Fibroblast of lung (primary cell): Measurements from ENCODE around the gene RPUSD4. TPM values are rescaled to one million over a fixed set of nuclear protein-coding genes. Genes with fewer than 3 reads are reported as not detected.

Experiments
- DNase-seq, 2 donors: peaks; one replicate each; pipeline versions ENCODE4 v3.0.0 to v3.0.0-alpha.2; 2010; ENCODE audit warnings: low read depth in 2 of 2
- H2AFZ ChIP-seq: 2 replicates; pipeline ENCODE4 v1.5.1; 2012; ENCODE audit warnings: low read length, control low read depth, inconsistent platforms
- H3K27ac ChIP-seq: 2 replicates; pipeline ENCODE4 v1.5.1; 2011; ENCODE audit warnings: low read length, control low read depth; ENCODE audit not compliant: insufficient read depth
- H3K27me3 ChIP-seq: 2 replicates; pipeline ENCODE4 v1.5.1; 2011; ENCODE audit warnings: mild to moderate bottlenecking, low read length; ENCODE audit not compliant: control insufficient read depth, insufficient read depth
- H3K36me3 ChIP-seq: 2 replicates; pipeline ENCODE4 v1.5.1; 2011; ENCODE audit warnings: low read length; ENCODE audit not compliant: control insufficient read depth, insufficient read depth
- H3K4me1 ChIP-seq: 2 replicates; pipeline ENCODE4 v1.5.1; 2011; ENCODE audit warnings: low read length; ENCODE audit not compliant: control insufficient read depth, insufficient read depth; ENCODE audit errors: extremely low read depth
- H3K4me2 ChIP-seq: 2 replicates; pipeline ENCODE4 v1.5.1; 2011; ENCODE audit warnings: low read length, control low read depth; ENCODE audit not compliant: insufficient read depth; ENCODE audit errors: extremely low read depth
- H3K4me3 ChIP-seq, 4 experiments: fragments of 200-600 bp in 1 of 4; sonication (generic) in 1 of 4; replicated peaks in 1 of 4; 2 replicates each; pipeline ENCODE4 v1.5.1; 2011 to 2016; ENCODE audit warnings: low read length in 4 of 4, low read depth in 3 of 4, mild to moderate bottlenecking in 3 of 4, control low read depth in 2 of 4, inconsistent platforms in 1 of 4, mixed read lengths in 1 of 4; ENCODE audit not compliant: insufficient read depth in 1 of 4; ENCODE audit errors: control extremely low read depth in 1 of 4
- H3K79me2 ChIP-seq: 2 replicates; pipeline ENCODE4 v1.5.1; 2012; ENCODE audit warnings: mild to moderate bottlenecking, low read length, inconsistent platforms; ENCODE audit not compliant: control insufficient read depth, insufficient read depth
- H3K9ac ChIP-seq: 2 replicates; pipeline ENCODE4 v1.5.1; 2011; ENCODE audit warnings: mild to moderate bottlenecking, low read length, control low read depth; ENCODE audit not compliant: insufficient read depth
- H3K9me3 ChIP-seq: 2 replicates; pipeline ENCODE4 v1.5.1; 2012; ENCODE audit warnings: low read depth, low read length; ENCODE audit not compliant: control insufficient read depth, insufficient read depth
- H4K20me1 ChIP-seq: 2 replicates; pipeline ENCODE4 v1.5.1; 2011; ENCODE audit warnings: low read length; ENCODE audit not compliant: control insufficient read depth, insufficient read depth; ENCODE audit errors: extremely low read depth
- CTCF ChIP-seq, 2 donors: IDR thresholded peaks in 1 of 2; conservative IDR thresholded peaks in 1 of 2; 1 replicate in 1 of 2; 2 replicates in 1 of 2; pipeline ENCODE4 v1.5.1; 2011 to 2012; ENCODE audit warnings: low read length in 2 of 2, control low read depth in 1 of 2, inconsistent platforms in 1 of 2, low read depth in 1 of 2, mild to moderate bottlenecking in 1 of 2
- EZH2 ChIP-seq: IDR thresholded peaks from 2 replicates; pipeline ENCODE4 v1.5.1; 2012; ENCODE audit warnings: low read length, control low read depth, mild to moderate bottlenecking; ENCODE audit errors: missing control alignments
- polyA plus RNA-seq, 2 donors: library from polyadenylated mRNA; depleted of rRNA in 1 of 2; stranded (reverse) in 1 of 2; unstranded in 1 of 2; fragments of >200 nt; gene quantifications; 2 replicates each; pipeline ENCODE4 v1.2.1, GENCODE V29; 2011 to 2012; ENCODE audit warnings: missing spikeins in 1 of 2
- total RNA-seq: library from RNA; depleted of rRNA; stranded (reverse); fragments of >200 nt; gene quantifications from 2 replicates; pipeline ENCODE4 v1.2.1, GENCODE V29; 2014

RPUSD4 gene
- total and polyA plus RNA-seq, 2 donors (not counting 1 experiment from before 2014, with no cell fraction given) = 16.3 to 26.9 TPM

DNA sequence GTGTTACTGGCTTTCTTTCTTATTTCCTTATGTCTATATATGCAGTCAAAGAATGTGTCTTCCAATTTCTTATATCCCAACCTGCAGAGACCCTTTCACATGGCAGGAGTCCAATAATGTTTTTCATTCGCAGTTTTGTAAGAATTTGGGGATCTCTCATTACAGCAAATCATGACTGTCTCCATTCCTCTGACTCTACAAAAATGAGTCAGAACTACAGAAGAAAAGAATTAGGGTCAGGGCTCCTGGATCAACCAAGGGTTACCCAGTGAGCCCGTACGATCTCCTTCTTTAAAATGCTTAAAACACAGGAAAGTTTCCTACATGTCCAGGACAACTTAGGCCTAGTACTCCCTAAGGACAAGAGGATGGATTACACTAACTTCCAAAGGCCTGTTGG lies 42.2 kb downstream of the RPUSD4 start:
- no peaks in the 10 kb centered on the region for H3K9me3 ChIP-seq
- no peak overlapping the region for H3K27ac ChIP-seq
- no peak overlapping the region for H2AFZ ChIP-seq
- no peak overlapping the region for H3K9ac ChIP-seq
- H3K36me3 ChIP-seq = no peaks in the 10 kb centered on the region
- no peaks in the 10 kb centered on the region for H3K79me2 ChIP-seq
- H3K4me3 ChIP-seq = no peak overlapping the region
- TF ChIP-seq CTCF (conservative IDR thresholded peaks at IDR 0.05 in 1 of 2, IDR thresholded peaks at IDR 0.05 in 1 of 2; ENCODE audit: low read depth in 1 of 2, low read length in 2 of 2) (no peak), EZH2 (no peak)
- no peaks in the 10 kb centered on the region for H4K20me1 ChIP-seq
- no peak for DNase-seq
- H3K27me3 ChIP-seq = peaks cover 2% of the 10 kb centered on the region
- no peaks in the 10 kb centered on the region for H3K4me1 ChIP-seq
- H3K4me2 ChIP-seq = no peak overlapping the region

DNA sequence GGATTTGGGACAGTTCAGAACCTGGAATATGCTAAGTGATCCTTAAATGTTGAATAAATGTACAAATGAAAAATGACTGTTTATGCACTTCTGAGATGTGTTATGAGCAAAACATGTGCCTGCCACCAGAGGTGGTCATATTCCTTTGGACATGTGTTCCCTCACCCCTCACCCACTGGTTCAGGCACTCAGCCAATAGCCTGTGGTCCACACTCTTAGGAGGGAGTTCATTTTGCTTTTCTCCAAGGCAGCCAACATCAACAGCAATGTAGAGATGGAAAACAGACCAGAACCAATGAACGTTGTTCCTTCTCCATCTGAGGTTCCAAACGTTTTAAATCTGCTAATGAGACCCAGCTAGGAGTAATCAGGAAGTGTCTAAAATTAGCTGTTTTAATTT lies 44.0 kb downstream of the RPUSD4 start:
- H3K4me3 ChIP-seq = no peak overlapping the region
- DNase-seq = peak; percentile 24 to 53
- no peak overlapping the region for H3K9ac ChIP-seq
- no peaks in the 10 kb centered on the region for H3K79me2 ChIP-seq
- H3K4me2 ChIP-seq = no peak overlapping the region
- peaks cover 2% of the 10 kb centered on the region for H3K27me3 ChIP-seq
- H2AFZ ChIP-seq = no peak overlapping the region
- no peak overlapping the region for H3K27ac ChIP-seq
- H3K9me3 ChIP-seq = no peaks in the 10 kb centered on the region
- peak in 1 of 2 donors; percentile 1 for TF ChIP-seq CTCF (conservative IDR thresholded peaks at IDR 0.05 in 1 of 2, IDR thresholded peaks at IDR 0.05 in 1 of 2; ENCODE audit: low read depth in 1 of 2, low read length in 2 of 2)
- no peak for TF ChIP-seq EZH2
- no peaks in the 10 kb centered on the region for H4K20me1 ChIP-seq
- H3K36me3 ChIP-seq = no peaks in the 10 kb centered on the region
- no peaks in the 10 kb centered on the region for H3K4me1 ChIP-seq

DNA sequence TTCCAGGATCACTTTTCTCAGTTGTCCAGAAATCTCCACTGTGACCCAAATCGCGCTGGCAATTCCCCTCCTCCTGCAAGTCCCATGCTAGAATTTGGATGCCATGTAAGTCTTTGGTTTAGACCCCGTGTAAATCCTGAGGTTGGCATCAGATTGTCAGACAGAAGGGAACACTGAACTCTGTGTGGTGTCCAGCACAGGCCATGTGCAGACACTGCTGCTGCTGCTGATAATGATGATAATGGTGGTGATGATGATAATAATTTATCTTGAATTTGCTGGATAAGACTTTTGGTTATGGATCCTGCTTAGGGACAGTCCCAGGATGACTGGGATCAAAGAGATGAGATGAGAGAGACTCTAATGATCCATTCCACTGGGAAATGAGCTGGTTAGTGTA lies 45.0 kb downstream of the RPUSD4 start:
- H3K9me3 ChIP-seq = no peaks in the 10 kb centered on the region
- peaks cover 2% of the 10 kb centered on the region for H3K27me3 ChIP-seq
- H4K20me1 ChIP-seq = no peaks in the 10 kb centered on the region
- no peaks in the 10 kb centered on the region for H3K36me3 ChIP-seq
- H3K4me2 ChIP-seq = no peak overlapping the region
- H3K4me1 ChIP-seq = no peaks in the 10 kb centered on the region
- TF ChIP-seq EZH2 (no peak), CTCF (conservative IDR thresholded peaks at IDR 0.05 in 1 of 2, IDR thresholded peaks at IDR 0.05 in 1 of 2; ENCODE audit: low read depth in 1 of 2, low read length in 2 of 2) (no peak)
- DNase-seq = no peak
- no peaks in the 10 kb centered on the region for H3K79me2 ChIP-seq
- H3K9ac ChIP-seq = no peak overlapping the region
- H3K27ac ChIP-seq = no peak overlapping the region
- no peak overlapping the region for H2AFZ ChIP-seq
- H3K4me3 ChIP-seq = no peak overlapping the region
